ENCODE data around the gene CDH16. TPM values are rescaled to one million over a fixed set of nuclear protein-coding genes. Genes with fewer than 3 reads are reported as not detected.

Gene CDH16
- polyA plus RNA-seq, 12 donors: 0.12 to 1.2 (median 0.16) TPM; not detected in 4

DNA sequence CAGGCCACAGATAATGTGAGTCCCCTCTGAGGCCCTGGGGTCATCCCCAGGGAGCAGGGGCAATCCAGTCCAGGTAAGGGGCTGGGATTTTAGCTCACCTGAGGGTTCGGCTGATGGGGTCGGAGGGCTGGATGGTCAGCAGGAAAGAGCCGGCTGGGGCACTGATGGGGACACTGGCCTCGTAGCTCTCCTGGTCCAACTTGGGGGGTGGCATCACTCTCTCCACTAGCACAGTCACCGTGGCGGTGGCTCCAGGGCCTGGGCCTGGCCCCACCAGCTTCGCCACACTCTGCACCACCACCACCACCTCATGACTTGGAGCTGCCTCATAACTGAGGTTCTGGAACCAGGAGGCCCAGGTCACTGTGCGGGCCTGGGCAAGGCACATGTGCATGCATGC lies 6.9 kb downstream of the CDH16 start:
- DNase-seq: no peak

DNA sequence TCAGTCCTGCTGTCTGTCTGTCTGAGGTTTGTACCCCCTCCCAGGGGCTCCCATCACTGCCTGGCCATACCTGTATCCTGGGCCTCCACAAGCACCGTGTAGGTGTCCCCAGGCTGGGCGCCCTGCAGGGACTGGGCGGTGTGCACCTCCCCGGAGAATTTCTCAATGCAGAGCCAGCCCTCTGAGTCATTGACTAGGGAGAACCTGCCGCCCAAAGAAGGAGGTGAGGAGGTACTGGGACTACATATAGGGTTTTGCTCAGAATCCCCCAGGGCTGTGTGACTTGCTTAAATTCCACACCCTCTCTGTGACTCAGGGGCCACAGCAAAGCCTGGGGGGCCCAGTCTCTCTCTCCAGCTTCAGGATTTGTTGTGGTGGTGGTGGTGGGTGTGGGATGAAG lies 7.6 kb downstream of the CDH16 start:
- DNase-seq: no peak

DNA sequence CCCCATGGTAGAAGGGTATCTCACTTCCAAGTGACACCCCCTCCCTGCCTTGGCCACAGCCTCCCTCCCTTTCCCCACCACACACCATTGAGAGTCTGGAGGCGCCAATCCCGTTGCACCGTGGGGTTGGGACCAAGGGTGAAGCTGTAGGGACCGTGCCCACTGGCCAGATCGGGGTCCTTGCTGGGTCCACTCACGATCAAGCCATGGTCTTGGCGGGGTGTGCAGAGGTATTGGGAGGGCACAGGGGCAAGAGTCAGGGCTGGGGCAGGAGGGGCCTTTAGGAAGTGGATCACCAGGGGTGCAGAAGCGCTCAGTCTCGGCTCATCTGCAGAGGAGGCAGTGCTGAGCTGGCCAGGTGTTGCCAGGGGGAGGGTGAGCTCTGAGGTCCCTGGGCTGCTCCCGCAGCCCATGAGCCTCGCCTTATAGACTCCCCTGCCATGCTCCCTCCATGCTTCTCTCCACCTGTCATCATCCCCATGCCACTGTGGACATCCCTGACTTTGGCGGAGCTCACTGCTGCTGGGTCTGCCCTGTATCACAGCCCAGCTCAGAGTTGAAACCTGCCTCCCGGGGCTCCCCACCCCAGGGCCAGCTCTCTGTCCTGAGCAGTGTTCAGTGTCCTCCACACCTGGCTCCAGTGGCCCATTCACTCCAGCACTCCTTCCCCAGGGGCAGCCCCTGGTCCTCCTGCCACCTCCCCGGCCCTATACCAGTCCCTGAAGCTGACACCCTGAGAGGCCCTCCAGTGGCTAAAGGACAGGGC lies 8.3 kb downstream of the CDH16 start:
- no peak for DNase-seq

DNA sequence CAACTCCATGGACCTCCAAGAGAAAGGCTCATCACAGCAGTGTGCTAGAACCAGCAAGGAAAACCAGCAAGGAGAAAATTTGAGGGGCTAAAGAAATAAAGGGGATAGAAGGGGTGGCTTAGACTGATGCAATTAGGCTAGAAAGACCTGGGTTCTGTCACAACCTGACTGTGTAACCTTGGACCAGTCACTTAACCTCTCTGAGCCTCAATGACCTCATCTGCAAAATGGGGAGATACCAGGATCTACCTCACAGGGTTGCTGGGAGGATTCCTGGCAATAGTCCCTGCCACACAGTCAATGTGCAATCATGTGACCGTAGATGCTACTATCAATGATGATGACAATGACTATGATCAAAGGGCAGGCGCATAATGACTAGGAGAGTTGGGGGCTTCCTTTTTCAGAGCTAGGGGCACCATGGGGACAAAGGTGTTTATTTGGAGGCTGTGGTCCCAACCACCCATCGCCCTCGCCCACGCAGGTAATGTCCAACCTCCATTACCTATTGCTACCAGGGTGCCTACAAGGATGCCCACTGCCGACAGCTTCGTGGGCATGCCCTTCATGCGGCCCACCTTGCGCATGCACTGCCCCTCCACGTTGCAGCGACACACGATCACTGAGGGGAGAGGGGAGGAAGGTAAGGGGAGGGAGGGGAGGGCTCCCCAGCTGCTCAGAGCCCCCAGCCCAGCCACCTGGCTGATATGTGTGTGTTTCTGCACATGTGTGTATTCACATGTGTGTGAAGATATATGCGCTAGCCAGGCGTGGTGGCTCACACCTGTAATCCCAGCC lies 9.7 kb downstream of the CDH16 start:
- no peak for DNase-seq

GRCh38 chr16:66908116-66908515 lies 10.6 kb downstream of the CDH16 start:
- no peak for DNase-seq

GRCh38 chr16:66906916-66907836 lies 11.5 kb downstream of the CDH16 start:
- no peak for DNase-seq

DNA sequence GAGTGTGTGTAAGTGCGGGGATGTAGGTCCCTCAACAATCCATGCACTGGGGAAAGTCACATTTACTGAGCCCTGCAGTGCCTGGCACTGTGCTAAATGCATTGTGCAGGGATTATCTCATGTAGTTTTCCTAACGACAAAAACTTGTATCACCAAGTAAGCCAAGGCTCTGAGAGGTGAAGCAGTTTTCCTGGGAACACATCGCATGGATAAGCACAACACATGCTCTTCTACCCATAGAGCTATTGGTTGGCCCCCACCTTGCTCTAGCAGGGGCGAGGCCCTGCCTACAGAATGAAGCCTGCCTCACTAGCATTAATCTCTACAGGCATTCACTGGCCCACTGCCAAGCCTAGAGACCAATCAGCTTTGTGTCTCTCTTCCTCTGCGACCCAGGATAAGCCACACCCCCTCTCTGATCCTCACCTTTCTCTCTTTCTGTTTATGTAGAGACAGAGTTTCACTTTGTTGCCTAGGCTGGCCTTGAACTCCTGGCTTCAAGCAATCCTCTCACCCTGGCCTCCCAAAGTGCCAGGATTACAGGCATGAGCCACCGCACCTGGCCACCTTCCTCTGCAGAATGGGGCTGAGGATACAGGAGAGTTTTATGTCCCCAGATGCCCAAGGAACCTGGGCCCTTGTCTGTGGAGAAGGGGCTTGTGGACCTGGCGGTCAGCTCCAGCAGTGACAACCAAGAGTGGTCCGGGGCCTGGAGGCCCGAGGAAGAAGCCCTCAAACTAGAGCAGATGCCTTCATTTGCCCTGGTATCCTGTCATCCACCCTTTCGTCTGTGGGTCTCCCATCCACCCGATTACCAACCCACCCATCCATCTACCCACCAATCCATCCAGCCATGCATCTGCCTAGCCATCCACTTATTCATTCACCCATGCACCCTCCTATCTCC lies 12.8 kb downstream of the CDH16 start:
- no peak for DNase-seq

DNA sequence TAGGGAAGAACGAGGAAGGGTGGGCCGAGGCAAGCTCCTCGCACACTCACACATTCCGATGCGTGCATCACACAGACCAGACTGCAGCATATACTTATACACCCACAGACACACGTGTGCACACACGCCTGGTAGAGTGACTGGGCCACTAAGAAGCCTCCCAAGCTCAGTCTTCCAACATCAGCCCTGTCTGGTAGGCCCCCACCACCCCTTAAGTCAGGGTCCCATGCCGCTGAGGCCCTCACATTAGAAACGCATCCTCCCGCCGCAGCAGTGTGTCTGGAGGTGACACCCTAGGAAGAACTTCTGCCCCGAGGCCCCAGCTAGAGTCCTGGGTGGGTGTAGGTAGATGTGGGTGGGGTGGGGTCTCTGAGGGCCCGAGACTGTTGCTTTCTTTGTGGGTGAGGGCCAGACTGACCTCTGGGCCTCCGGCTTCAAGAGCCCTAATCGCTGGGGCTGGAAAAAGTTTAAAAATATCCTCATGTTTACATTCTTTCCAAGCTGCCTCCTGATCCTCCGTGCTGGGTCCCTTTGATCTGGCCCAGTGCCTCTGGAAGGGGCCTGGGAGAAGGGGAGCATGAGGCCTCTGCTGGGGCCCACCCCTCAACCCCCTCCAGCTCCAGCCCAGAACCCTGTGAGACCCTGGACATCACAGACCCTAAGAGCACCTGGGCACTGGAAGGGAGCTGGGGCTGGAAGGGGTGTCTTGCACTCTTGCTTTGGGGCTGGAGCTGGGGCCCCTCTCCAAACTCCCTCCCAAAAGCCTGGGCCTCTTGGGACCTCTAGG lies 13.6 kb downstream of the CDH16 start:
- no peak for DNase-seq

DNA sequence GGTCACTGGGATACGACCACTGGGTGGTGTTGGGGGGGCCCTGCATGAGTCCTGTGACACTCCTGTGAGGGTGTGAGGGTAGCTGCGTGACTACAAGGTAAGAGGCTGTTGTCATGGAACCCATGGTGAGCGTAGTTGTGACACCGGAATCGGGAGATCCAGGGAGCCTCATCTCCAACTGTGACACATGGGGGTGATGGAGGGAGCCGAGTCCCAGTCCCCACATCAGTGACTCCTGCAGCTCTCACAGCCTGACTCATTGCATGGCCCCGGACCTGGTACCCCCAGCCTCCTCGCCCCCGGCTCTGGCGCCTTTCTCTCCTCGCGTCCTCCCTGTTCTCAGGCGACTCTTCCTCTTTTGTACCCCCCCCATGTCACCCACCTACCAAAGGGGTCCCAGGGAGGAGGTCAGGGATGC lies 14.2 kb downstream of the CDH16 start:
- DNase-seq: no peak

- no peak for DNase-seq
Observed at GRCh38 chr16:66903544-66904427, 14.9 kb downstream of the CDH16 start.

GRCh38 chr16:66902648-66903543 lies 15.8 kb downstream of the CDH16 start:
- DNase-seq: no peak

DNA sequence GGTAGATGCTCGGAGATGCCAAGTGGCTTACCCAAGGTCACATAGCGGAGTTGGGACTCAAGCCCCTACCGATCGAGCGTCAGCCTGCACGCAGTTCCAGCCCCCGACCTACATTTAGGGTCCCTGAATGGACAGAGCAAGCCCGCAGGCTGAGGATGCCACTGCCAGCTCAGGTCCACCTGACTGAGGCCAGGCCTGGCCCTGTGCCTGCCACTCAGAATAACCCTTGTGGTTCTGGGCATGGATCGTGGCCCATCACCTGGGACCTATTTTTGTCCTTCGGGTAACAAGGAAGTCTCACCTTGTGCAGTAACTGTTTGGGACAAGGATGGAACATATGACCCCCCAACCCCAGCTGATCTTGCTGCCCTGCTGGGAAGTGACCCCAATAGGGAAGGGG lies 17.1 kb downstream of the CDH16 start:
- no peak for DNase-seq

DNA sequence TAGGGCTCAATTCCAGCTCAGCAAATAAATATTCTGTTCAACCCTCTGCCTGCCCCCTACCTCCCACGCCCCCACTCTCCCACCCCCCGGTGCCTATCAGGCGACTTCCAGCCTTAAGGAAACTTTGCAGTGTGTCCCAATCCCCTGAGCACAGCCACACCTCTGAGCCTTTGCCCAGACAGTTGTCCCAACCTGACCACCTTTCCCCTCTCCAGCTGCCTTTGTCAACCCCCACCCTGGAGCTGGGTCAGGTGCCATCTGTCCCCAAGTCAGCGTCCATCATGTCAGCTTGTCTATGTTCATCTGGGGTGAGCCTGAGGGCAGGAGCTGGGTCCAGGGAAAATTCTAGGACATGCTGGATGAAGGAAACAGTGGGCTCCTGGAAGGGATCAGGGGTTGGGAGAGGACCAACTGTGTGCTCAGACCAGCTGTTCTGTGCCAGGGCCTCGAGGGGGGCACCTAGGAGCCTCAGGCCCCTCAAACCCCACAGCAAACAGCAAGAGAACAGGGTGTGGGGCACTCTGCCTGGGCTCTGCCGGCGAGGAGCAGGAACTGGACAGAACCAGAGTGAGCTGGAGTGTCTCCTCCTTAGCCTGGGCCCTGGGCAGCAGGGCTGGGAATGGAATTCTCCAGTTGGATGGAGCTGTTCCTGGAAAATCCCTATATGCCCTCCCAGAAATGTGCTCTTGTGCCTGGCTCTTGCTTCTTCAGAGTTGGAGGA lies 17.8 kb downstream of the CDH16 start:
- no peak for DNase-seq

- no peak for DNase-seq
Observed at GRCh38 chr16:66899945-66900710, 18.6 kb downstream of the CDH16 start.

- DNase-seq: no peak
Observed at GRCh38 chr16:66899310-66899944, 19.3 kb downstream of the CDH16 start.

DNA sequence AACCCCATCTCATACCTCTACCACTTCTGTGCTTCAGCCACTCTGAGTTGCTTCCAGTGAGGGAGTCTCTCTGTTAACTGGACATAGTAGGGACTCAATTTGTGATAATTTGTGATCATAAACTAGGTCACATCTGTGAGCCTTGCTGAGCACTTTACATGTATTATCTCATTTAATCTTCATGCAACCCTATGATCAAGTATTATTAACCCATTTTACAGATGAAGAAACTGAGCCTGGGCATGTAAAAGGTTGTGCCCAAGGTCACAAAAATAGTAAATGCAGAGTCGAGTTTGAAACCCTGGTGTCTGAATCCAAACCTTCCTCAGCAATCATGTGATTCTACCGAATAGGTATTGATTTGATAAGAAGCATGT lies 19.8 kb downstream of the CDH16 start:
- no peak for DNase-seq
